H1 (cell line): ENCODE results near the gene TMTC2. TPM values are rescaled to one million over a fixed set of nuclear protein-coding genes. Genes with fewer than 3 reads are reported as not detected.
A peak's percentile ranks its signal among the peaks of the same experiment; 100 is the strongest.

Experiments
- CTCF ChIA-PET: fragments of 300-600 bp; sonication (Branson Sonifier 250); formaldehyde crosslinking; loops from one replicate; lab custom pipeline; 2021; ENCODE audit not compliant: partially characterized antibody; lab: Charles Lee
- POLR2A ChIA-PET: fragments of 300-600 bp; sonication (Branson Sonifier 250); formaldehyde crosslinking; loops from one replicate; lab custom pipeline; 2021; ENCODE audit warnings: inconsistent platforms; ENCODE audit not compliant: partially characterized antibody; lab: Charles Lee
- DNase-seq, 2 experiments: peaks; one replicate each; pipeline versions ENCODE4 v3.0.0 to v3.0.0-alpha.2; 2010 to 2022; ENCODE audit warnings: low spot score in 2 of 2, low read depth in 1 of 2, mixed read lengths in 1 of 2
- FAIRE-seq: peaks from 2 replicates; lab custom pipeline; 2011; peaks lifted over from hg19 to GRCh38; lab: Jason Lieb, UNC
- H2AFZ ChIP-seq: 2 replicates; pipeline ENCODE4 v1.8.1; 2012; ENCODE audit warnings: low read length, inconsistent platforms
- H2AK5ac ChIP-seq: 2 replicates; pipeline ENCODE4 v1.6.1; 2013; ENCODE audit warnings: low read depth, low read length
- H2BK120ac ChIP-seq: replicated peaks from 2 replicates; pipeline ENCODE3; 2013; ENCODE audit warnings: low read depth, low read length, inconsistent platforms
- H2BK12ac ChIP-seq: 2 replicates; pipeline ENCODE4 v1.6.1; 2013; ENCODE audit warnings: low read depth, low read length
- H2BK15ac ChIP-seq: 2 replicates; pipeline ENCODE4 v1.6.1; 2013; ENCODE audit warnings: low read length
- H2BK20ac ChIP-seq: 2 replicates; pipeline ENCODE4 v1.6.1; 2013; ENCODE audit warnings: low read length
- H2BK5ac ChIP-seq: 2 replicates; pipeline ENCODE4 v1.6.1; 2013; ENCODE audit warnings: low read depth, low read length
- H3K14ac ChIP-seq: 2 replicates; pipeline ENCODE4 v1.6.1; 2013; ENCODE audit warnings: inconsistent platforms; ENCODE audit not compliant: insufficient read length
- H3K18ac ChIP-seq: 2 replicates; pipeline ENCODE4 v1.6.1; 2013; ENCODE audit warnings: low read length; ENCODE audit errors: extremely low read depth
- H3K23ac ChIP-seq: 2 replicates; pipeline ENCODE4 v1.6.1; 2013; ENCODE audit warnings: inconsistent platforms; ENCODE audit not compliant: insufficient read length
- H3K23me2 ChIP-seq: 2 replicates; pipeline ENCODE4 v1.6.1; 2013; ENCODE audit warnings: low read depth, low read length
- H3K27ac ChIP-seq: 2 replicates; pipeline ENCODE4 v1.6.1; 2011; ENCODE audit warnings: low read depth, low read length, inconsistent platforms
- H3K27me3 ChIP-seq, 4 experiments: replicated peaks in 1 of 4; 1 replicate in 1 of 4; 2 replicates in 3 of 4; pipeline versions ENCODE4 v1.6.1 to v1.8.1; 2011 to 2013; ENCODE audit warnings: low read length in 3 of 4, mild to moderate bottlenecking in 3 of 4, inconsistent platforms in 2 of 4, mixed read lengths in 2 of 4, moderate library complexity in 1 of 4; ENCODE audit not compliant: control insufficient read depth in 3 of 4, insufficient read depth in 3 of 4; ENCODE audit errors: extremely low read depth in 1 of 4
- H3K36me3 ChIP-seq, 4 experiments: 2 replicates each; pipeline versions ENCODE4 v1.6.1 to v1.8.1; 2011 to 2013; ENCODE audit warnings: mild to moderate bottlenecking in 4 of 4, low read length in 3 of 4, moderate library complexity in 2 of 4, control low read depth in 1 of 4, inconsistent platforms in 1 of 4; ENCODE audit not compliant: insufficient read depth in 4 of 4, control insufficient read depth in 2 of 4
- H3K4ac ChIP-seq: replicated peaks from 2 replicates; pipeline ENCODE3; 2013; ENCODE audit warnings: low read length, low read depth, mixed read lengths, inconsistent platforms; ENCODE audit not compliant: insufficient read length
- H3K4me1 ChIP-seq, 4 experiments: replicated peaks in 1 of 4; 1 replicate in 1 of 4; 2 replicates in 3 of 4; pipeline versions ENCODE4 v1.6.1 to v1.8.1; 2011 to 2013; ENCODE audit warnings: low read length in 3 of 4, inconsistent platforms in 2 of 4, mixed read lengths in 1 of 4; ENCODE audit not compliant: insufficient read depth in 4 of 4, control insufficient read depth in 3 of 4
- H3K4me2 ChIP-seq, 2 experiments: 2 replicates each; pipeline versions ENCODE4 v1.6.1 to v1.8.1; 2011 to 2013; ENCODE audit warnings: low read depth in 2 of 2, low read length in 2 of 2, control low read depth in 1 of 2, inconsistent platforms in 1 of 2, mild to moderate bottlenecking in 1 of 2; ENCODE audit not compliant: insufficient read depth in 1 of 2
- H3K4me3 ChIP-seq, 4 experiments: fragments of 200-600, 300-600 bp in 1 of 4; sonication (generic), shearing (Covaris generic), sonication (Bioruptor Twin) in 1 of 4; 2 replicates each; pipeline versions ENCODE4 v1.5.1 to v1.8.1; 2011 to 2016; ENCODE audit warnings: low read length in 4 of 4, low read depth in 3 of 4, control low read depth in 2 of 4, inconsistent platforms in 2 of 4, mild to moderate bottlenecking in 2 of 4, mixed read lengths in 1 of 4, moderate library complexity in 1 of 4; ENCODE audit not compliant: insufficient read depth in 2 of 4; ENCODE audit errors: extremely low read depth in 1 of 4
- H3K56ac ChIP-seq: replicated peaks from 2 replicates; pipeline ENCODE3; 2013; ENCODE audit warnings: low read depth, mild to moderate bottlenecking, mixed read lengths, low read length, inconsistent platforms; ENCODE audit not compliant: insufficient read length
- H3K79me1 ChIP-seq: 2 replicates; pipeline ENCODE4 v1.6.1; 2013; ENCODE audit warnings: low read depth, low read length, control low read depth
- H3K79me2 ChIP-seq, 2 experiments: 2 replicates each; pipeline versions ENCODE4 v1.6.1 to v1.8.1; 2012 to 2013; ENCODE audit warnings: low read length in 2 of 2, mild to moderate bottlenecking in 2 of 2, inconsistent platforms in 1 of 2; ENCODE audit not compliant: insufficient read depth in 2 of 2, control insufficient read depth in 1 of 2
- H3K9ac ChIP-seq, 4 experiments: replicated peaks in 1 of 4; 1 replicate in 1 of 4; 2 replicates in 3 of 4; pipeline versions ENCODE4 v1.6.1 to v1.8.1; 2011 to 2013; ENCODE audit warnings: low read depth in 3 of 4, low read length in 3 of 4, control low read depth in 2 of 4, mild to moderate bottlenecking in 2 of 4, moderate library complexity in 2 of 4, inconsistent platforms in 1 of 4; ENCODE audit errors: extremely low read depth in 1 of 4
- H3K9me3 ChIP-seq, 2 experiments: 2 replicates each; pipeline versions ENCODE4 v1.6.1 to v1.8.1; 2012 to 2013; ENCODE audit warnings: mild to moderate bottlenecking in 2 of 2, moderate library complexity in 2 of 2, control low read depth in 1 of 2, inconsistent platforms in 1 of 2, low read depth in 1 of 2, low read length in 1 of 2, mixed read lengths in 1 of 2; ENCODE audit not compliant: insufficient read depth in 2 of 2
- H4K20me1 ChIP-seq, 2 experiments: replicated peaks in 1 of 2; 2 replicates each; pipeline versions ENCODE3 to v1.8.1; 2011 to 2013; ENCODE audit warnings: inconsistent platforms in 2 of 2, low read length in 2 of 2, mild to moderate bottlenecking in 1 of 2; ENCODE audit not compliant: insufficient read depth in 2 of 2, control insufficient read depth in 1 of 2
- H4K5ac ChIP-seq: 2 replicates; pipeline ENCODE4 v1.6.1; 2013; ENCODE audit warnings: low read length, low read depth, mixed read lengths, inconsistent platforms; ENCODE audit not compliant: insufficient read length
- H4K8ac ChIP-seq: 2 replicates; pipeline ENCODE4 v1.8.0; 2013; ENCODE audit warnings: mild to moderate bottlenecking, moderate library complexity, low read length, inconsistent platforms; ENCODE audit not compliant: insufficient read depth; ENCODE audit errors: extremely low read depth
- H4K91ac ChIP-seq: replicated peaks from 2 replicates; pipeline ENCODE3; 2013; ENCODE audit warnings: low read length, mixed read lengths, inconsistent platforms; ENCODE audit not compliant: insufficient read length
- CBX8 ChIP-seq: fragments of 300-800, 300-1000 bp; sonication (generic); IDR thresholded peaks from 2 replicates; pipeline ENCODE4 v1.7.1; 2016; ENCODE audit warnings: low read depth, low read length, borderline replicate concordance
- EGR1 ChIP-seq: IDR thresholded peaks from 2 replicates; pipeline ENCODE4 v1.6.1; 2011; ENCODE audit warnings: low read depth, low read length, borderline replicate concordance
- GABPA ChIP-seq: IDR thresholded peaks from 2 replicates; pipeline ENCODE4 v1.6.1; 2011; ENCODE audit warnings: mild to moderate bottlenecking, low read length, moderate library complexity, borderline replicate concordance; ENCODE audit not compliant: insufficient read depth
- RBBP5 ChIP-seq: IDR thresholded peaks from 2 replicates; pipeline ENCODE4 v1.7.1; 2012; ENCODE audit warnings: low read depth, mild to moderate bottlenecking, inconsistent platforms, low read length, moderate library complexity, borderline replicate concordance
- RXRA ChIP-seq: IDR thresholded peaks from 2 replicates; pipeline ENCODE4 v1.6.1; 2011; ENCODE audit warnings: low read depth, mild to moderate bottlenecking, low read length, moderate library complexity; ENCODE audit not compliant: insufficient read depth
- ZNF274 ChIP-seq: IDR thresholded peaks from 2 replicates; pipeline ENCODE4 v1.7.0; 2012; ENCODE audit warnings: low read length, borderline replicate concordance; ENCODE audit errors: extremely low read depth
- WGBS, 2 experiments: shearing (Covaris generic) in 1 of 2; methylation state at CpG; one replicate each; pipeline versions ENCODE4 v1.1.6 to v1.1.7; 2013 to 2015; ENCODE audit warnings: low lambda C conversion rate in 2 of 2, mixed read lengths in 2 of 2, inconsistent platforms in 1 of 2, low coverage in 1 of 2, missing lambda C conversion rate in 1 of 2; ENCODE audit not compliant: insufficient replicate concordance in 2 of 2, insufficient coverage in 1 of 2, insufficient read length in 1 of 2; ENCODE audit errors: extremely low coverage in 1 of 2, missing lambda C conversion rate in 1 of 2; 5-methylcytosine and 5-hydroxymethylcytosine counted together
- polyA plus RNA-seq, 7 experiments: library from polyadenylated mRNA; depleted of rRNA in 3 of 7; stranded (reverse) in 5 of 7; unstranded in 2 of 7; fragments of >200 nt in 5 of 7; fragments of 200-250 nt in 2 of 7; gene quantifications; 1 replicate in 5 of 7; 2 replicates in 1 of 7; 4 replicates in 1 of 7; pipeline versions ENCODE4 v1.2.1 to v1.2.3, GENCODE V29; 2011 to 2013; ENCODE audit warnings: missing spikeins in 2 of 7, mixed read lengths in 2 of 7
- total RNA-seq: library from RNA; stranded (reverse); fragmentation: NEBNext Ultra II Directional; extraction: Animal tissue kit (Norgen Biotek cat#: 25700); gene quantifications from 2 replicates; pipeline ENCODE4 v1.2.1, GENCODE V29; 2021

TMTC2 gene
- total and polyA plus RNA-seq, 2 of the 8 experiments (the other 6 are each of a cell fraction or from before 2014, with no cell fraction given), result 2.3 to 3.9 TPM

DNA sequence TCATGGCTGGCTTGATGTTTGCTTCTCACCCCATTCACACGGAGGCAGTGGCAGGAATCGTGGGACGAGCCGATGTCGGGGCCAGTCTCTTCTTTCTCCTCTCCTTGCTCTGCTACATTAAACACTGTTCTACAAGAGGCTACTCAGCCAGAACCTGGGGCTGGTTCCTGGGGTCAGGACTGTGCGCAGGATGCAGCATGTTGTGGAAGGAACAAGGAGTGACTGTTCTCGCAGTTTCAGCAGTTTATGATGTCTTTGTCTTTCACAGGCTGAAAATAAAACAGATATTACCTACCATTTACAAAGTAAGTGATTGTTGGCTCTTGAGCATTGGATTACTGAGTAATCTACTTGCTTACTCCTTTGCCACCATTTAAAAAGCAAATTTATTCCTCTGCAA, 170.6 kb downstream of the TMTC2 start:
- no peak overlapping the region; the same call in 1 of the 2 replicates for H4K8ac ChIP-seq
- no peaks in the 10 kb centered on the region; a peak in 1 of 7 replicates for H3K27me3 ChIP-seq
- FAIRE-seq (no peak), DNase-seq (no peak)
- peaks cover 3 to 11% (median 7%) of the 10 kb centered on the region in 4 experiments; a peak in 5 of 7 replicates for H3K4me1 ChIP-seq
- H3K56ac ChIP-seq, result no peak overlapping the region
- peak overlapping the region; percentile 44 for H4K5ac ChIP-seq
- H3K9ac ChIP-seq, result no peak overlapping the region
- H3K23ac ChIP-seq, result no peak overlapping the region
- 0 out of 2 replicates have a peak overlapping the region, but pooled peaks have one; percentile 17 for H2BK20ac ChIP-seq
- no peak overlapping the region for H2AFZ ChIP-seq
- 97% methylated on average over 7 of the region's 7 CpGs; no CpG with 5 or more reads in 1 of the 2 experiments for WGBS, 2 experiments
- no peaks in the 10 kb centered on the region for H4K20me1 ChIP-seq
- no peaks in the 10 kb centered on the region for H3K23me2 ChIP-seq
- H3K18ac ChIP-seq, result peak overlapping the region; percentile 33; the same call in 1 of the 2 replicates
- H3K4ac ChIP-seq, result no peak overlapping the region
- POLR2A ChIA-PET, result no interaction called here
- H2AK5ac ChIP-seq, result no peak overlapping the region
- H3K4me2 ChIP-seq, result peak overlapping the region in 1 of 2 experiments; percentile 41; a peak in 1 of 4 replicates
- no peak overlapping the region for H2BK5ac ChIP-seq
- H3K14ac ChIP-seq, result no peak overlapping the region
- no peak overlapping the region for H3K27ac ChIP-seq
- H2BK15ac ChIP-seq, result 0 out of 2 replicates have a peak overlapping the region, but pooled peaks have one; percentile 6
- H2BK12ac ChIP-seq, result peak overlapping the region; percentile 88
- no peak for TF ChIP-seq CBX8
- no peak for TF ChIP-seq RXRA
- TF ChIP-seq GABPA, result no peak
- no peak for TF ChIP-seq RBBP5
- TF ChIP-seq ZNF274, result no peak
- no peak for TF ChIP-seq EGR1
- no peak overlapping the region for H2BK120ac ChIP-seq
- no peak overlapping the region for H3K4me3 ChIP-seq
- no peaks in the 10 kb centered on the region for H3K9me3 ChIP-seq
- H3K79me1 ChIP-seq, result no peaks in the 10 kb centered on the region
- H4K91ac ChIP-seq, result no peak overlapping the region
- CTCF ChIA-PET, result interaction anchor here (0.7 to 0.9 kb wide), 2 partner anchors 13 to 171 kb away, joined by 3 read pairs; no protein-coding TSS in a partner anchor
- no peaks in the 10 kb centered on the region for H3K79me2 ChIP-seq
- H3K36me3 ChIP-seq, result peaks cover 0 to 5% (median 0%) of the 10 kb centered on the region in 4 experiments; a peak in 2 of 8 replicates
